HG03521 (cell line): ENCODE data around the gene SLC2A6.

Source experiments
- ATAC-seq: cut with Tn5 transposase; IDR thresholded peaks from one replicate; pipeline ENCODE4 v1.9.1; 2021; ENCODE audit warnings: mild to moderate bottlenecking, moderate library complexity; ENCODE audit not compliant: unreplicated experiment

SLC2A6 gene

DNA sequence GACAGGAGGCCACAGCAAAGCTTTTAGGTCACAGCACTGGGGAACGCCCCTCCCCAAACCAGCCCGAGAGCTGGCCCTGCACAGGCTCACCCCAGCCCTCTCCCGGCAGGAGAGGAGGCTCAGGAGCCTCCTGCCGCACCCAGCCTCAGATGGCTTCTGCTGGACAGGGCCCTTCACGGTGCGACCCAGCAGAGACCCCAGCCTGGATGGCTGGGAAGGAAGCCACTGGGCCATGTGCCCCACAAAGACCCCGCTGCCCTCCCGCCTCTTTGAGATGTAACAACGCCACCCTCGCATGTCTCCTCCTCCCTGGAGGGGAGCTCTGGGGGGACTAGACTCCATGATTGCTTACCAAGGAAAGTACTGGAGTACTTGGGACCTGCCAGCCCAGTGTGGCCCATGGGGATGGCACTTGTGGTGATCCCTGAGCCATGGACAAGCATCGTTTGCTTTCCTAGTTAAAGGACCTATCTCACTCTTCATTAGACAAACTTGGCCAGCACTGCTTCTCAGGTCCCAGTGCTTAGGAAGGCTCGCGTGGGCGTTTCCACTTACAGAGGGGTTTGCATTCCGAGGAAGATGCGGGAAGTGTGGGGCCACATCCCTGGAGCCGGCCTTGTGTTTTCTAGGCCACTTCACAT lies 36.8 kb upstream of the SLC2A6 start:
- no peak for ATAC-seq

GRCh38 chr9:133515240-133515610 lies 36.3 kb upstream of the SLC2A6 start:
- no peak for ATAC-seq

- no peak for ATAC-seq
These were observed 35.8 kb upstream of the SLC2A6 start for GRCh38 chr9:133514460-133515239.

GRCh38 chr9:133513214-133514100 lies 34.6 kb upstream of the SLC2A6 start:
- no peak for ATAC-seq

DNA sequence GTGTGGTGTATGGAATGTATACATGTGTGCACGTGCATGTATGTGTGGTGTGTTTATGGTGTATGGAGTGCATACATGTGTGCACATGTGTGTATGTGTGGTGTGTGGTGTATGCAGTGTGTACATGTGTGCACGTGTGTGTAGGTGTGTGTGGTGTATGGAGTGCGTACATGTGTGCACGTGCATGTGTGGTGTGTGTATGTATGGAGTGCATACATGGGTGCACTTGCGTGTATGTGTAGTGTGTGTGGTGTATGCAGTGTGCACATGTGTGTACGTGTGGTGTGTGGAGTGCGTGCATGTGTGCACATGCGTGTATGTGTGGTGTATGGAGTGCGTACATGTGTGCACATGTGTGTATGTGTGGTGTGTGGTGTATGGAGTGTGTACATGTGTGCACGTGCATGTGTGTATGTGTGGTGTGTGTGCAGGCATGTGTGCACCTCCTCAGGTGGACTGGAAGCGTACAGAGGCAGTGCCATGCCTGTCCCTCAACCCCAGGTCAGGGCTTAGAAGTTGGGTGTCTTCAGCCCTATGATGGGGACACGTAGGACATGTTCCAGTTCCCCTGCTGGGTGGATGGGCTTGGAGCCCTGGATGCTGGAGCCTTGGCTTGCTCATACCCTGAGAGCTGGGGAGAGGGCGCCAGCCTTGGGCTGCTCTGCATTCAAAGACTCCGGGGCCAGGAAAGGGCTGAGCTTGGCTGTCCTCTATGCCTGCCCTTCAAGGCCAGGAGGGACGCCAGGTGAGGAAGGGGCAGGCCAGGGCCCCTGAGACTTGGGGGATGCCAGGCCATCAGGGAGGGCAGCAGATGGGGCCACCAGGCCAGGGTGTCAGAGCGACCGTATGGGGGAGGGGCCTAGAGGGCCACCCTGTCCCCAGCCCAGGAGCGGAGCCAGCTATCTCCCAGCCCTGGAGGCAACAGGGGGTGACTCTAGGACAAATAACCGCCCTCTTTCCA lies 33.6 kb upstream of the SLC2A6 start:
- ATAC-seq, result no peak

GRCh38 chr9:133511607-133512006 lies 32.7 kb upstream of the SLC2A6 start:
- ATAC-seq, result no peak

- ATAC-seq, result no peak
These were observed 32.1 kb upstream of the SLC2A6 start for GRCh38 chr9:133510926-133511505.

DNA sequence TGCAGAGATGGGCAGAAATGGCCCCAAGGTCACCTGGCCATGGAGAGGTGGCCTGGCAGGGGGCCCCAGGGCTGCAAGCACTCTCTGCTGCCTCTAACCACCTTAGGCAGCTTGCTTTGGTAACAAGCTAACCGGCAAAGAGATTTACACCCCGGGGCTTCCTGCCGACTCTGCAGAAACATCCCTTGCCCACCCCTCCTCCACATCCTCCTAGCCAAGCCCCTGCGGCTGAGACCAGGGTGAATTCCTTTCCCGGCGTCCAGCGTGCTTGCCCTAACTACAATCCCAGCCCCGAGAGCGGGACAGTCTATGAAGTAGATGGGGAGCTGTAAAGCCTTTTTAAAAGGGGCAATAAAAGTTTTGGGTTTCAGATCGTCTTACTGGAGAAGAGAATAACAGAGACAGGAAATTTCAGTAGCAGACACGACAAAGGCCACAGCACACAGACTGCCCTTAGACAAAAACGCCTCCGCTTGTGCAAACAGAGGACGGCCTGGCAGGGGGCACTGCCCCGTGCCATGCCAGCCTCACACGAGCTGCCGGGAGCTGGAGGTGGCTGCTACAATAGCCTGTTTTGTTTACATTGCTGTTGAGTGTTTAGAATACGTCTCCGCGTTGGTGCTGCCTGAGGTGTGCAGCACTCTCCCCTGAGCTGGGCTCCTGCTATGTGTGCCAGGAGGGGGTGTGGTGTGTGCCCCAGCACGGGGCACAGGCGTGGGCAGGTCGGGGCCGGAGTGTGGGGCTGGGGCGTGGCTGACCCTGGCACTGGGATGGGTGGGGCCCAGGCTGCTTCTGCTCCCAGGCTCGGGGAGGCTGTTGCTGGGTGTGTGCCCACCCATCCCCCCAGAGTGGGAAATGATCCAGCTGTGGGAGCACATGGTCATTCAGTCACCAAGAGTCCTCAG lies 30.5 kb upstream of the SLC2A6 start:
- ATAC-seq, result no peak

DNA sequence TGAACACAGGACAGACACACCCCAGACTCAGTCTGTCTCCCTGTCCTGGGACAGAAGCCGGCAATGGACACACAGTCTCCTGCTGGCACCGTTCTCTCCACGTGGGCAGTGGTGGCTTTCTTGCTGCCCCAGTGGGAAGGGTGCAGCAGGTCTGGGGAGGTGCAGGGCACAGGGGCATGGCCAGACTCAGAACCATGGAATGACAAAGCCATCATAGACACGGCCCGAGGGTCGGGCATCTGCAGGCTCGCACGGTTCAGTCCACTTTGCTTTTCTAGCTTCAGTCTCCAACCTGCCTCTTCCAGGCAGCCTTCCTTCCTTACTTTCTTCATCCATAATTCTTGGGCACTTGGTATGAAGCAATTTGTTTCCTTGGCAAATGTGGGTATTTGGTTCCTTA lies 29.1 kb upstream of the SLC2A6 start:
- no peak for ATAC-seq

DNA sequence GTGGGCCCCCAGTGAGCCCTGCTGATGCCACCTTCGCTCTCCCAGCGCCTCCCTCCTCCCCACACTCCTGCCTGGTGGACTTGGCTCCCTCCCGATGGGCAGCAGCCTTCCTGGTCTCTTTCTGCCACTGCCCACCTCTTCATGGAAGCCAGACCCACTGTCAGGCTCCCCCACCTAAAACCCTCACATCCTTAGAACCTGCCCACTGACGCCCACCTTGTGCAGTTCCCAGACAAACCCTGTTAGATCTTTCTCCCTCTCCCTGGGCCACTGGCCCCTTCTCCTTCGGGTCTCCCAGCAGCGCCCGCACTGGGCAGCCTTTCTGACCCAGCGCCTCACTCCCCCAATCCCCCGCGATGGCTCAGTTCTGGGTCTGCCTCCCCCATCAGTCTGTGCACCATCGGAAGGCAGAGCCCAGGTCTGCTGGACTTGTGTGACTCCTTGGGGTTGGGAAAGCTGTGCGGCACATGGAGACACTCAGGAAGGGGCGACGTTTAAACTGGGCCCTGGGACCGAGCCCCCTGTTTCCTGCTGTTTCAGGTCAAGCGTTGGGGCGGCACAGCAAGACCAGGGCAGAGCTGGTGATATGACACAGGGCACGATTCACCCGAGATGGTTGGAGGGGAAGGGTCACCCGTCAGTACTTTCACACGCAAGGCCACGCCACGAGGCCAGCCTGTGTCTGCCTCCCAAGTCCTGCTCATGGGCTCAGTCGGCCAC lies 28.5 kb upstream of the SLC2A6 start:
- no peak for ATAC-seq

DNA sequence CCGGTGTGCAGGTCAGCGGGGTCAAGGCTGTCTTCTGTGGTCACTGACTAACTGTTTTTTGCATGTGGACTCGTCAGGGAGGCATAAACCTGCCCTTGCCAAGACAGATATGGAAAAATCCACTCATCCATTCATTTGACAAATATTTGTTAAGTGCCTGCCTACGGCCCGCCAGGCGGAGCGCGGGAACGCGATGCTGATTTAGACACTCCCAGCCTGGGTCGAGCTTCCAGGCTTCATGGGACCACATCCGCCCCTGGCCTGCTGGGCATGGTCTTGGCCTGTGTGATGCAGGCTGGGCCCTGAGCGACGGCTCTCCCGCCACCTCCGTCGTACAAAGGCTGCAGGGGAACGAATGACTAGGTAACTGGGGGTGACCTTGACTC lies 27.7 kb upstream of the SLC2A6 start:
- ATAC-seq, result no peak

GRCh38 chr9:133505901-133506652 lies 27.2 kb upstream of the SLC2A6 start:
- ATAC-seq, result no peak

- no peak for ATAC-seq
These were observed 26.4 kb upstream of the SLC2A6 start for GRCh38 chr9:133505186-133505830.

- no peak for ATAC-seq
These were observed 23.2 kb upstream of the SLC2A6 start for GRCh38 chr9:133502112-133502511.

DNA sequence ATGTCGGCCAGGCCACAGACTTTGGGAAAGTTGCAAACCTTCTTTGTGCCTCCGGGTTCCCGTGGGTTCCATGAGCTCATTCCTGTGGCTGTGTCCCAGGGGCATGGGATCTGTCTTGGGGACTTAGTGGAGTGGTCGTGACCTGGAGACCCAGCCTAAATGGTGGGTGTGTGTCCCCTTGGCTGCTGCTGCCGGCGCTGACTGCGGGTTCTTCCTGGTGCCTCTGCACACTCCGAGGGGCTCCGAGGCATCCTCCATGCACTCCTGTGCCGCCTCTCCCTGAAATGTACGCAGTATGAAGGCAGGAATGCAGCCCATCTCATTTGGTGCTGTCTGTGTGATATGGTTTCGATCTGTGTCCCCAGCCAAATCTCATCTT lies 21.0 kb upstream of the SLC2A6 start:
- ATAC-seq, result no peak

DNA sequence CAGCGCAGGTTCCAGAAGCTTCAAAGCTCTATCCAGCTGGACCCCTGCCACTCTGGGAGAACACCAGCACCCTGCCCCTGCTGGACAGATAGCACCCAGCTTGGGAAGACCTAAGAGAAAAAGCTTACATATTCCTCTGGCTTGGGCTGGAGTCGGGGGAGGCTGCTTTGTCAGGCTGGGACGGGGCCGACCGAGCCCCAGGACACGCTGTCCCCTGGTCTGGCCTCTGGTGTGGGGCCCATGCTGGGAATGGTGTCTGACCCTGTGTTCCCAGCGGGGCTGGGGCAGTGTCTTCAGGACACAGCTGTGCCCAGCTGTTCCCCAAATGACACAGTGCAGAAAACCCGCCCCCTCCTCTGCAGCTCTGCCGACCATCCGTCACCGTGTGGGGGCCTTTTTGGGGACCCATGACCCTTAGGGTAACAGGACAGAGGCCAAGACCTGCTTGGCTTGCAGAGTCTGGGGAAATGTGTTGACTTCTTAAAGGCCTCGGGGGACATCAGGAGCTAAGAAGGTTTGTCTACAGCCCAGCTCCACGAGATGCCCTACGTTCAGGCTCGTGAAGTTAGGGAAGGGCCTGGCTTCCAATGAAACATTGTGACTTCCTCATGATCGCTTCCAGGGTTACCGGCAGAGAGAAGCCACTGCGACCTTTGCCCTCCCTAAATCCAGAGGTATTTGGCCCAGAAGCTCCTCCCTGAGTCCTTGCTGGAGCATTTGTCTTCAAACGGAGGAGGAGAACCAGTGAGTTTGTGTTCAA lies 20.4 kb upstream of the SLC2A6 start:
- ATAC-seq, result no peak
